ENCODE results near the gene BTBD17.

GRCh38 chr17:74347646-74348045 is 14.0 kb downstream of the BTBD17 start:
- TF ChIP-seq SIN3A (IDR thresholded peaks at IDR 0.05; ENCODE audit: low read depth, low read length): no peak
- TF ChIP-seq, protein P1, sequence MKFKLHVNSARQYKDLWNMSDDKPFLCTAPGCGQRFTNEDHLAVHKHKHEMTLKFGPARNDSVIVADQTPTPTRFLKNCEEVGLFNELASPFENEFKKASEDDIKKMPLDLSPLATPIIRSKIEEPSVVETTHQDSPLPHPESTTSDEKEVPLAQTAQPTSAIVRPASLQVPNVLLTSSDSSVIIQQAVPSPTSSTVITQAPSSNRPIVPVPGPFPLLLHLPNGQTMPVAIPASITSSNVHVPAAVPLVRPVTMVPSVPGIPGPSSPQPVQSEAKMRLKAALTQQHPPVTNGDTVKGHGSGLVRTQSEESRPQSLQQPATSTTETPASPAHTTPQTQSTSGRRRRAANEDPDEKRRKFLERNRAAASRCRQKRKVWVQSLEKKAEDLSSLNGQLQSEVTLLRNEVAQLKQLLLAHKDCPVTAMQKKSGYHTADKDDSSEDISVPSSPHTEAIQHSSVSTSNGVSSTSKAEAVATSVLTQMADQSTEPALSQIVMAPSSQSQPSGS (IDR thresholded peaks at IDR 0.05; ENCODE audit: low read length): no peak
- TF ChIP-seq EZH2 (IDR thresholded peaks at IDR 0.05; ENCODE audit: borderline replicate concordance, control insufficient read depth, low read depth, low read length): no peak
- TF ChIP-seq SRF (IDR thresholded peaks at IDR 0.05; ENCODE audit: low read depth in 2 of 2, low read length in 2 of 2): no peak
- TF ChIP-seq MYC (IDR thresholded peaks at IDR 0.05; ENCODE audit: insufficient read depth, insufficient read length, insufficient replicate concordance, low read length, severe bottlenecking): no peak
- TF ChIP-seq GABPA (IDR thresholded peaks at IDR 0.05; ENCODE audit: low read depth): no peak
- no peak for TF ChIP-seq POLR2A (IDR thresholded peaks at IDR 0.05; ENCODE audit: low read depth, low read length)
- TF ChIP-seq CTCF (IDR thresholded peaks at IDR 0.05 in 2 of 3, conservative IDR thresholded peaks at IDR 0.05 in 1 of 3; ENCODE audit: control insufficient read depth in 2 of 3, extremely low read depth in 1 of 3, insufficient read depth in 1 of 3, low read depth in 3 of 3, low read length in 3 of 3): no peak
- no peak for TF ChIP-seq HCFC1 (IDR thresholded peaks at IDR 0.05; ENCODE audit: low read length)
- TF ChIP-seq RB1 (IDR thresholded peaks at IDR 0.05; ENCODE audit: borderline replicate concordance): no peak

All from GM12878 (cell line).